Stomach (tissue), 9 donors: ENCODE data around the gene NRAP. TPM values are rescaled to one million over a fixed set of nuclear protein-coding genes. Genes with fewer than 3 reads are reported as not detected.

ENCODE experiments used
- DNase-seq, 2 donors: peaks; one replicate each; pipeline versions ENCODE4 v3.0.0 to v3.0.0-alpha.2; 2013 to 2019
- H3K27ac ChIP-seq, 5 donors: fragments of 200-600 bp in 4 of 5; sonication (generic) in 4 of 5; one replicate each; pipeline ENCODE4 v1.5.1; 2013 to 2019; ENCODE audit warnings: mild to moderate bottlenecking in 1 of 5, moderate library complexity in 1 of 5
- H3K27me3 ChIP-seq, 3 donors: fragments of 200-600 bp; sonication (generic); one replicate each; pipeline ENCODE4 v1.5.1; 2017 to 2019; ENCODE audit warnings: mixed run types in 1 of 3
- H3K36me3 ChIP-seq, 4 donors: fragments of 200-600 bp; sonication (generic); 1 replicate in 3 of 4; 2 replicates in 1 of 4; pipeline ENCODE4 v1.5.1; 2016 to 2019
- H3K4me1 ChIP-seq, 4 donors: fragments of 200-600 bp; sonication (generic); one replicate each; pipeline ENCODE4 v1.5.1; 2016 to 2019
- H3K4me3 ChIP-seq, 4 donors: fragments of 200-600 bp; sonication (generic) in 3 of 4; one replicate each; pipeline ENCODE4 v1.5.1; 2016 to 2019; ENCODE audit warnings: mild to moderate bottlenecking in 1 of 4
- H3K9me3 ChIP-seq, 4 donors: fragments of 200-600 bp; sonication (generic); one replicate each; pipeline ENCODE4 v1.5.1; 2016 to 2019
- CTCF ChIP-seq, 7 experiments: fragments of 450-650 bp in 4 of 7; fragments of 200-600 bp in 3 of 7; sonication (generic) in 3 of 7; IDR thresholded peaks; one replicate each; pipeline ENCODE4 v1.5.1; 2016 to 2019; ENCODE audit warnings: antibody characterized with exemption in 7 of 7, control low read depth in 2 of 7, mild to moderate bottlenecking in 1 of 7
- EP300 ChIP-seq: sonication (generic); formaldehyde crosslinking; IDR thresholded peaks from one replicate; pipeline ENCODE4 v1.6.1; 2017; ENCODE audit warnings: antibody characterized with exemption
- POLR2A ChIP-seq, 4 donors: fragments of 450-650 bp; IDR thresholded peaks; one replicate each; pipeline ENCODE4 v1.6.1; 2016; ENCODE audit warnings: antibody characterized with exemption in 4 of 4, control low read depth in 2 of 4, mild to moderate bottlenecking in 1 of 4, moderate library complexity in 1 of 4
- POLR2AphosphoS5 ChIP-seq, 3 donors: sonication (generic); formaldehyde crosslinking; IDR thresholded peaks; one replicate each; pipeline ENCODE4 v1.6.1; 2016; ENCODE audit warnings: antibody characterized with exemption in 3 of 3
- WGBS, 5 donors: extraction: QIAGEN DNeasy Blood & Tissue Kit in 3 of 5; methylation state at CpG; one replicate each; pipeline versions ENCODE4 v1.1.5 to v1.1.7; 2013 to 2018; 5-methylcytosine and 5-hydroxymethylcytosine counted together
- intact Hi-C: fragments of 100-400 bp; cut with DNase I; formaldehyde crosslinking; loops from one replicate; pipeline ENCODE4 v1.15.1; 2023; ENCODE audit warnings: low total_unique reads
- polyA plus RNA-seq, 3 donors: library from polyadenylated mRNA; stranded (reverse); fragments of 200-250 nt; gene quantifications; one replicate each; pipeline ENCODE4 v1.2.3, GENCODE V29; 2013
- total RNA-seq, 5 donors: library from RNA; depleted of rRNA; stranded (reverse); fragments of >200 nt; gene quantifications; one replicate each; pipeline versions ENCODE4 v1.1.0 to v1.2.3, GENCODE V29; 2014 to 2016
- donor health status: healthy with polysubstance abuse.
- donor health status: Bipolar disorder and iron deficiency.
- donor health status: healthy.

NRAP gene
- total and polyA plus RNA-seq, 8 donors: 0.03 to 0.92 (median 0.19) TPM; not detected in 4

GRCh38 chr10:113562069-113562468, 101.8 kb downstream of the NRAP start:
- intact Hi-C loops: no loop called here
- peak overlapping the region in 4 of 5 donors; percentile 38 to 78 (median 66) for H3K27ac ChIP-seq
- 39 to 77% (median 62%) methylated on average over 6 of the region's 6 CpGs for WGBS, 5 donors

GRCh38 chr10:113561214-113561613, 102.6 kb downstream of the NRAP start:
- H3K4me3 ChIP-seq: no peak overlapping the region
- peaks cover 21 to 39% (median 27%) of the 10 kb centered on the region in 4 donors for H3K4me1 ChIP-seq
- no peaks in the 10 kb centered on the region for H3K9me3 ChIP-seq
- DNase-seq: no peak
- H3K27me3 ChIP-seq: no peaks in the 10 kb centered on the region
- no peaks in the 10 kb centered on the region for H3K36me3 ChIP-seq
- WGBS, 5 donors: 87 to 94% (median 91%) methylated on average over 3 of the region's 3 CpGs
- intact Hi-C loops: no loop called here
- TF ChIP-seq POLR2AphosphoS5 (IDR thresholded peaks at IDR 0.05) (no peak), CTCF (IDR thresholded peaks at IDR 0.05) (no peak), EP300 (no peak), POLR2A (IDR thresholded peaks at IDR 0.05) (no peak)
- peak overlapping the region in 4 of 5 donors; percentile 38 to 78 (median 66) for H3K27ac ChIP-seq

More at GRCh38 chr10:113562069-113562468, 101.8 kb downstream of the NRAP start:
- peaks cover 17 to 36% (median 25%) of the 10 kb centered on the region in 4 donors for H3K4me1 ChIP-seq
- no peak for DNase-seq
- H3K4me3 ChIP-seq: no peak overlapping the region
- H3K36me3 ChIP-seq: no peaks in the 10 kb centered on the region
- TF ChIP-seq POLR2AphosphoS5 (IDR thresholded peaks at IDR 0.05) (peak in 1 of 3 donors; percentile 8), EP300 (no peak)
- no peaks in the 10 kb centered on the region for H3K9me3 ChIP-seq
- no peaks in the 10 kb centered on the region for H3K27me3 ChIP-seq

- 67 to 94% (median 87%) methylated on average over 5 of the region's 5 CpGs for WGBS, 5 donors
- intact Hi-C loops: no loop called here
- peaks cover 21 to 39% (median 31%) of the 10 kb centered on the region in 4 donors for H3K4me1 ChIP-seq
Observed at GRCh38 chr10:113560071-113560470, 103.8 kb downstream of the NRAP start.

GRCh38 chr10:113557903-113558321, 105.9 kb downstream of the NRAP start:
- 56 to 70% (median 58%) methylated on average over 9 of the region's 9 CpGs for WGBS, 5 donors
- H3K27me3 ChIP-seq: no peaks in the 10 kb centered on the region
- peaks cover 21 to 43% (median 33%) of the 10 kb centered on the region in 4 donors for H3K4me1 ChIP-seq
- H3K9me3 ChIP-seq: no peaks in the 10 kb centered on the region
- H3K36me3 ChIP-seq: no peaks in the 10 kb centered on the region
- intact Hi-C loops: no loop called here
- peak in 1 of 2 donors; percentile 28 for DNase-seq
- peak overlapping the region in 2 of 5 donors; percentile 27 to 29 for H3K27ac ChIP-seq
- no peak for TF ChIP-seq POLR2AphosphoS5 (IDR thresholded peaks at IDR 0.05)
- no peak for TF ChIP-seq POLR2A (IDR thresholded peaks at IDR 0.05)
- TF ChIP-seq EP300: no peak
- no peak for TF ChIP-seq CTCF (IDR thresholded peaks at IDR 0.05)
- H3K4me3 ChIP-seq: no peak overlapping the region

More at GRCh38 chr10:113560071-113560470, 103.8 kb downstream of the NRAP start:
- no peaks in the 10 kb centered on the region for H3K27me3 ChIP-seq
- H3K36me3 ChIP-seq: no peaks in the 10 kb centered on the region
- no peak for DNase-seq
- no peak for TF ChIP-seq CTCF (IDR thresholded peaks at IDR 0.05)
- no peak for TF ChIP-seq EP300
- no peak for TF ChIP-seq POLR2A (IDR thresholded peaks at IDR 0.05)
- no peak for TF ChIP-seq POLR2AphosphoS5 (IDR thresholded peaks at IDR 0.05)
- no peaks in the 10 kb centered on the region for H3K9me3 ChIP-seq
- H3K27ac ChIP-seq: no peak overlapping the region
- no peak overlapping the region for H3K4me3 ChIP-seq

- no peaks in the 10 kb centered on the region for H3K9me3 ChIP-seq
- no peaks in the 10 kb centered on the region for H3K36me3 ChIP-seq
- WGBS, 5 donors: 18 to 31% (median 23%) methylated on average over 9 of the region's 9 CpGs
- H3K4me3 ChIP-seq: no peak overlapping the region
- peak overlapping the region in 2 of 5 donors; percentile 27 to 29 for H3K27ac ChIP-seq
- TF ChIP-seq POLR2A (IDR thresholded peaks at IDR 0.05) (no peak), POLR2AphosphoS5 (IDR thresholded peaks at IDR 0.05) (peak in 2 of 3 donors; percentile 10 to 37)
- DNase-seq: peak in 1 of 2 donors; percentile 77
- intact Hi-C loops: no loop called here
- no peaks in the 10 kb centered on the region for H3K27me3 ChIP-seq
- H3K4me1 ChIP-seq: peaks cover 19 to 42% (median 31%) of the 10 kb centered on the region in 4 donors
Observed at GRCh38 chr10:113557424-113557862, 106.4 kb downstream of the NRAP start.
